CD14-positive monocyte (primary cell): ENCODE data around the gene NEURL1B. TPM values are rescaled to one million over a fixed set of nuclear protein-coding genes. Genes with fewer than 3 reads are reported as not detected.

Source experiments
- DNase-seq, 3 donors: peaks; one replicate each; pipeline ENCODE4 v3.0.0-alpha.2; 2011 to 2022
- H2AFZ ChIP-seq: 2 replicates; pipeline ENCODE4 v1.6.0; 2012; ENCODE audit warnings: mild to moderate bottlenecking, low read depth, low read length, inconsistent platforms; ENCODE audit not compliant: insufficient read depth, poor library complexity, severe bottlenecking
- H3K27ac ChIP-seq, 2 donors: 1 replicate in 1 of 2; 2 replicates in 1 of 2; pipeline ENCODE4 v1.5.1; 2012 to 2013; ENCODE audit warnings: low read length in 2 of 2, control low read depth in 1 of 2, inconsistent platforms in 1 of 2, low read depth in 1 of 2, mild to moderate bottlenecking in 1 of 2
- H3K27me3 ChIP-seq, 2 donors: one replicate each; pipeline versions ENCODE4 v1.6.0 to v1.6.1; 2011 to 2013; ENCODE audit warnings: low read length in 2 of 2; ENCODE audit not compliant: control insufficient read depth in 2 of 2, insufficient read depth in 2 of 2
- H3K36me3 ChIP-seq, 2 donors: replicated peaks in 1 of 2; 1 replicate in 1 of 2; 2 replicates in 1 of 2; pipeline versions ENCODE4 v1.5.1 to v1.6.1; 2012 to 2013; ENCODE audit warnings: low read length in 2 of 2, control low read depth in 1 of 2, inconsistent platforms in 1 of 2, mild to moderate bottlenecking in 1 of 2; ENCODE audit not compliant: insufficient read depth in 2 of 2, control insufficient read depth in 1 of 2
- H3K4me1 ChIP-seq, 2 donors: 1 replicate in 1 of 2; 2 replicates in 1 of 2; pipeline versions ENCODE4 v1.5.1 to v1.6.1; 2012 to 2013; ENCODE audit warnings: low read length in 2 of 2, control low read depth in 1 of 2, inconsistent platforms in 1 of 2, mild to moderate bottlenecking in 1 of 2, moderate library complexity in 1 of 2; ENCODE audit not compliant: insufficient read depth in 2 of 2, control insufficient read depth in 1 of 2
- H3K4me2 ChIP-seq: replicated peaks from 2 replicates; pipeline ENCODE3; 2012; ENCODE audit warnings: low read length, moderate library complexity, mild to moderate bottlenecking; ENCODE audit not compliant: poor library complexity, severe bottlenecking; ENCODE audit errors: extremely low read depth
- H3K4me3 ChIP-seq, 3 experiments: fragments of 200-600 bp in 1 of 3; sonication (generic) in 1 of 3; replicated peaks in 1 of 3; 1 replicate in 2 of 3; 2 replicates in 1 of 3; pipeline ENCODE4 v1.5.1; 2011 to 2013; ENCODE audit warnings: low read length in 3 of 3, mild to moderate bottlenecking in 3 of 3, control low read depth in 2 of 3, low read depth in 2 of 3, inconsistent platforms in 1 of 3, moderate library complexity in 1 of 3
- H3K79me2 ChIP-seq: 2 replicates; pipeline ENCODE4 v1.6.0; 2012; ENCODE audit warnings: mild to moderate bottlenecking, control low read depth, inconsistent platforms, low read length, moderate library complexity; ENCODE audit not compliant: insufficient read depth
- H3K9ac ChIP-seq: 2 replicates; pipeline ENCODE4 v1.6.0; 2017; ENCODE audit warnings: low read length, mild to moderate bottlenecking; ENCODE audit not compliant: insufficient read depth, poor library complexity, severe bottlenecking
- H3K9me3 ChIP-seq, 2 donors: replicated peaks in 1 of 2; 1 replicate in 1 of 2; 2 replicates in 1 of 2; pipeline versions ENCODE4 v1.5.1 to v1.6.1; 2012 to 2013; ENCODE audit warnings: low read length in 2 of 2, control low read depth in 1 of 2; ENCODE audit not compliant: control insufficient read depth in 1 of 2, insufficient read depth in 1 of 2
- H4K20me1 ChIP-seq: 2 replicates; pipeline ENCODE4 v1.6.0; 2012; ENCODE audit warnings: mild to moderate bottlenecking, low read length, control low read depth, moderate library complexity; ENCODE audit not compliant: insufficient read depth
- H3K27ac Mint-ChIP-seq, 7 donors: one replicate each; pipeline ENCODE4 v1.8.0; 2020; ENCODE audit warnings: mild to moderate bottlenecking in 7 of 7, mixed read lengths in 7 of 7, moderate library complexity in 6 of 7, inconsistent platforms in 2 of 7
- H3K27me3 Mint-ChIP-seq, 3 donors: one replicate each; pipeline ENCODE4 v1.8.0; 2021 to 2022; ENCODE audit warnings: low read depth in 3 of 3, mild to moderate bottlenecking in 3 of 3, mixed read lengths in 3 of 3, moderate library complexity in 3 of 3, inconsistent platforms in 1 of 3
- H3K36me3 Mint-ChIP-seq, 2 donors: one replicate each; pipeline ENCODE4 v1.8.0; 2020; ENCODE audit warnings: mixed read lengths in 2 of 2, inconsistent platforms in 1 of 2, mild to moderate bottlenecking in 1 of 2
- H3K4me1 Mint-ChIP-seq: one replicate; pipeline ENCODE4 v1.8.0; 2020; ENCODE audit warnings: mild to moderate bottlenecking, mixed read lengths
- H3K4me3 Mint-ChIP-seq, 2 donors: one replicate each; pipeline ENCODE4 v1.8.0; 2020; ENCODE audit warnings: mild to moderate bottlenecking in 2 of 2, mixed read lengths in 2 of 2, moderate library complexity in 1 of 2
- H3K9me3 Mint-ChIP-seq, 7 donors: one replicate each; pipeline ENCODE4 v1.8.0; 2020 to 2022; ENCODE audit warnings: mixed read lengths in 7 of 7, mild to moderate bottlenecking in 6 of 7, moderate library complexity in 6 of 7, inconsistent platforms in 2 of 7
- WGBS: methylation state at CpG from one replicate; pipeline ENCODE4 v1.1.5; 2013; ENCODE audit warnings: missing lambda C conversion rate; ENCODE audit not compliant: insufficient coverage; 5-methylcytosine and 5-hydroxymethylcytosine counted together
- intact Hi-C, 2 donors: fragments of 100-400 bp; cut with micrococcal nuclease; formaldehyde crosslinking; loops; one replicate each; pipeline versions ENCODE4 v1.15.0 to v1.15.1; 2023
- polyA plus RNA-seq, 3 donors: library from polyadenylated mRNA; depleted of rRNA in 1 of 3; unstranded in 2 of 3; stranded (reverse) in 1 of 3; fragments of 300-500 nt in 2 of 3; fragments of >200 nt in 1 of 3; fragmentation: Illumina TruSeq in 2 of 3; gene quantifications; 1 replicate in 2 of 3; 2 replicates in 1 of 3; pipeline ENCODE4 v1.2.3, GENCODE V29; 2012 to 2021
- TF ChIP-seq, protein P1 (sequence below): fragments of 200-600 bp; IDR thresholded peaks from one replicate; pipeline ENCODE4 v1.8.0; 2022; ENCODE audit warnings: antibody characterized with exemption, mild to moderate bottlenecking

Gene NEURL1B
- polyA plus RNA-seq, 3 donors: 0.01 TPM; not detected in 2

DNA sequence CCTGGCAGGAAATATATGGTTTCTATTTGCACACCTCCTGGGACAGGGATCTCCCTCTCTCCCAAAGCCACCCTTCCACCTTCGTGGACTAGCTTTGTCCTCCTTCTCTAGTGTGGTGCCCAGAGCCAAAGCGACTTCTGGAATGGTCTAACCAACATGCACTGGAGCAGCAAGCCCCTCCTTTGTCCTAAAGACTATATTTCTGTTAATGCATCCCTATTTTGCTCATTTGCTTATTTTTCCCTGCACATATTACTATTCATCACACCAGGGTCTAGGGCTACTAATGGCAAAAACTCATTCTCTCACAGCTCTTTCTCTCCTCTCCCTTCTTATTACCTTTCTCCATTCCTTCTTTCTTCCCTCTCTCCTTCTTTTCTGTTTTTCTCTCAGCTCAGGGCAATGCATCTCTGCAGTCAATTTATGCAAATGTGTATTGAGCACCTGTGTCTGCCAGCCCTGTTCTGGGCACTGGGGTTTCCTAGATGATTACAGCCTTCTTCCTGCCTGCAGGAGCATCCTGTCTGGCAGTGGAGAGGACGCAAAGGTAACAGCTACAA is 2.8 kb upstream of the NEURL1B start:
- Histone ChIP-seq H3K4me2 (no peak overlapping the region), H3K9me3 (no peaks in the 10 kb centered on the region), H3K27me3 (peaks cover 9 to 28% of the 10 kb centered on the region in 2 donors), H3K27ac (no peak overlapping the region), H4K20me1 (no peaks in the 10 kb centered on the region), H3K79me2 (no peaks in the 10 kb centered on the region), H3K9ac (no peak overlapping the region), H3K4me3 (no peak overlapping the region), H3K36me3 (no peaks in the 10 kb centered on the region), H2AFZ (no peak overlapping the region), H3K4me1 (peaks cover 24 to 32% of the 10 kb centered on the region in 2 donors)
- no peak for DNase-seq
- 90% methylated on average over 3 of the region's 3 CpGs for WGBS
- Mint-ChIP-seq H3K4me1 (peaks cover 39% of the 10 kb centered on the region), H3K9me3 (no peaks in the 10 kb centered on the region), H3K4me3 (no peak overlapping the region), H3K27ac (no peak overlapping the region), H3K27me3 (peaks cover 23 to 35% (median 28%) of the 10 kb centered on the region in 3 donors), H3K36me3 (peaks cover 0 to 1% of the 10 kb centered on the region in 2 donors)
- TF ChIP-seq, protein P1, sequence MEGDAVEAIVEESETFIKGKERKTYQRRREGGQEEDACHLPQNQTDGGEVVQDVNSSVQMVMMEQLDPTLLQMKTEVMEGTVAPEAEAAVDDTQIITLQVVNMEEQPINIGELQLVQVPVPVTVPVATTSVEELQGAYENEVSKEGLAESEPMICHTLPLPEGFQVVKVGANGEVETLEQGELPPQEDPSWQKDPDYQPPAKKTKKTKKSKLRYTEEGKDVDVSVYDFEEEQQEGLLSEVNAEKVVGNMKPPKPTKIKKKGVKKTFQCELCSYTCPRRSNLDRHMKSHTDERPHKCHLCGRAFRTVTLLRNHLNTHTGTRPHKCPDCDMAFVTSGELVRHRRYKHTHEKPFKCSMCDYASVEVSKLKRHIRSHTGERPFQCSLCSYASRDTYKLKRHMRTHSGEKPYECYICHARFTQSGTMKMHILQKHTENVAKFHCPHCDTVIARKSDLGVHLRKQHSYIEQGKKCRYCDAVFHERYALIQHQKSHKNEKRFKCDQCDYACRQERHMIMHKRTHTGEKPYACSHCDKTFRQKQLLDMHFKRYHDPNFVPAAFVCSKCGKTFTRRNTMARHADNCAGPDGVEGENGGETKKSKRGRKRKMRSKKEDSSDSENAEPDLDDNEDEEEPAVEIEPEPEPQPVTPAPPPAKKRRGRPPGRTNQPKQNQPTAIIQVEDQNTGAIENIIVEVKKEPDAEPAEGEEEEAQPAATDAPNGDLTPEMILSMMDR: no peak
- intact Hi-C loops: no loop called here

DNA sequence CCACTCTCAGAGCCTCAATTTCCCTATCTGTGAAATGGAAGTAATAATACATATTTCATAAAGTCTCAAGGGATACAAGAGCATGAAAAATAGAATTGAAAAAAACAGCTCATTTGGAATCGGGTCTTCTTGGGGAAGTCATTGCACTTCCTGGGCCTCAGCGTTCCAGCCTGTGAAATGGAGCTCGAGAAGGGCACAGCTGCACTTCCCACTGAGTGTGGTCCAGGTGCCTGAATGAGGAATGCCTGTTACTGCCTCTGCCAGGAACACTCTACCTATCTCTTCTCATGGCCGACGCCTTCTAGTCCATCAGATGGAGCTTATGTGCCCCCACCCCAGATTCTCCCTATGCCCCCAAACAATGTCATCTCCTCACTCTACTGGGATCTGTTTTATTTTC is 924 bp upstream of the NEURL1B start:
- Histone ChIP-seq H3K27me3 (peaks cover 11 to 38% of the 10 kb centered on the region in 2 donors), H3K9me3 (no peaks in the 10 kb centered on the region), H2AFZ (no peak overlapping the region), H3K9ac (no peak overlapping the region), H3K79me2 (no peaks in the 10 kb centered on the region), H3K27ac (no peak overlapping the region), H3K36me3 (no peaks in the 10 kb centered on the region), H4K20me1 (no peaks in the 10 kb centered on the region), H3K4me1 (peaks cover 33 to 47% of the 10 kb centered on the region in 2 donors), H3K4me3 (no peak overlapping the region), H3K4me2 (no peak overlapping the region)
- intact Hi-C loops: no loop called here
- Mint-ChIP-seq H3K4me1 (peaks cover 53% of the 10 kb centered on the region), H3K9me3 (no peaks in the 10 kb centered on the region), H3K27ac (peak overlapping the region in 1 of 7 donors; percentile 71), H3K4me3 (peak overlapping the region; percentile 61 to 62), H3K27me3 (peaks cover 29 to 43% (median 32%) of the 10 kb centered on the region in 3 donors), H3K36me3 (peaks cover 0 to 1% of the 10 kb centered on the region in 2 donors)
- 69% methylated on average over 3 of the region's 5 CpGs for WGBS
- DNase-seq: no peak
- TF ChIP-seq, protein P1: no peak
